ENCODE measurements around the gene GRK5.

- no peak for TF ChIP-seq CTCF (IDR thresholded peaks at IDR 0.05)
- no peak for TF ChIP-seq POLR2AphosphoS5 (IDR thresholded peaks at IDR 0.05; ENCODE audit: low read depth, low read length)
Observed at GRCh38 chr10:119227825-119228224, 20.5 kb downstream of the GRK5 start.

Measured in Panc1 (cell line).